Activated gamma-delta T cell treated with Interleukin-2 at 50 U/mL for 16 hours (primary cell): ENCODE results near the gene CHST5.
"Not testable (repeated sequence)": the region's sequence is repeated elsewhere in the genome, so short reads cannot be mapped to it uniquely, and the experiment has no call there.

Experiments
- DNase-seq: peaks from one replicate; pipeline ENCODE4 v3.0.0-alpha.2; 2020

The CHST5 gene

GRCh38 chr16:75548456-75548855 lies 12.5 kb upstream of the CHST5 start:
- not testable (repeated sequence) for DNase-seq

- DNase-seq, result no peak
Measured at GRCh38 chr16:75546293-75546692, 10.4 kb upstream of the CHST5 start.

- not testable (repeated sequence) for DNase-seq
Measured at GRCh38 chr16:75545879-75546278, 10.0 kb upstream of the CHST5 start.

- not testable (repeated sequence) for DNase-seq
Measured at GRCh38 chr16:75542462-75542861, 6.6 kb upstream of the CHST5 start.

GRCh38 chr16:75541236-75541635 lies 5.3 kb upstream of the CHST5 start:
- DNase-seq, result no peak

GRCh38 chr16:75538882-75539565 lies 3.1 kb upstream of the CHST5 start:
- DNase-seq, result not testable (repeated sequence)

GRCh38 chr16:75537776-75538175 lies 1.9 kb upstream of the CHST5 start:
- no peak for DNase-seq

GRCh38 chr16:75535211-75535843 lies 581 bp downstream of the CHST5 start:
- DNase-seq, result no peak

- DNase-seq, result no peak
Measured at GRCh38 chr16:75534560-75535205, 1.2 kb downstream of the CHST5 start.

- no peak for DNase-seq
Measured at GRCh38 chr16:75532791-75533190, 3.1 kb downstream of the CHST5 start.

GRCh38 chr16:75532142-75532765 lies 3.7 kb downstream of the CHST5 start:
- no peak for DNase-seq

GRCh38 chr16:75529959-75530358 lies 5.9 kb downstream of the CHST5 start:
- no peak for DNase-seq

GRCh38 chr16:75529056-75529905 lies 6.6 kb downstream of the CHST5 start:
- DNase-seq, result no peak

- no peak for DNase-seq
Measured at GRCh38 chr16:75527825-75528299, 8.0 kb downstream of the CHST5 start.

GRCh38 chr16:75526032-75526790 lies 9.7 kb downstream of the CHST5 start:
- no peak for DNase-seq

- DNase-seq, result no peak
Measured at GRCh38 chr16:75519175-75519574, 16.7 kb downstream of the CHST5 start.

GRCh38 chr16:75516189-75516966 lies 19.5 kb downstream of the CHST5 start:
- peak; percentile 21 for DNase-seq

GRCh38 chr16:75514296-75514695 lies 21.6 kb downstream of the CHST5 start:
- DNase-seq, result no peak

GRCh38 chr16:75506574-75506973 lies 29.3 kb downstream of the CHST5 start:
- DNase-seq, result no peak

GRCh38 chr16:75506107-75506506 lies 29.8 kb downstream of the CHST5 start:
- DNase-seq, result no peak

GRCh38 chr16:75503801-75504200 lies 32.1 kb downstream of the CHST5 start:
- no peak for DNase-seq
